ENCODE results near the gene PTHLH. TPM values are rescaled to one million over a fixed set of nuclear protein-coding genes. Genes with fewer than 3 reads are reported as not detected.

Gene PTHLH
- total RNA-seq: 3.4 TPM

GRCh38 chr12:27972721-27973120, at the start of gene PTHLH:
PTHLH (minus strand) TSS chr12:27972733; CDS start chr12:27969494, 3,239 bp downstream.
- DNase-seq: no peak

GRCh38 chr12:28021704-28022103, 49.2 kb upstream of the PTHLH start:
- no peak for DNase-seq

- no peak for DNase-seq
Measured at GRCh38 chr12:28017873-28018255, 45.3 kb upstream of the PTHLH start.

- DNase-seq: peak; percentile 55
Measured at GRCh38 chr12:28017126-28017872, 44.8 kb upstream of the PTHLH start.

DNA sequence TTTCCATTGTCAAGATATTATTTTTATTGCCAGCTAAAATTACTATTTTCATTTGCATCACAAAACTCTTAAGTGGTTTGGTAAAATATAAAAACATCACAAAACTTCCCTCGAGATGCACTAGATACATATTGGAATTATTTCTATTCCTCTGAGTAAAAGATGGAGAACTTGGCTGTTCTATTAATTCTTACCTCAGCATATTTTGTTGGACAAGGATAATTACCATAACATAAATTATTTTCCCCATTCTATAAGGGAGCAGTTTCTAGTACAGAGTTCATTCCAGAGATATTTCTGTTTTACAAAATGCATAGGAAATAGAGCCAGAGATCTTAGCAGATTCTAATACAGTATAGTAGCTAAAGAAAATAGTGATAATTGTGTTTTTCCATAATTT, 42.6 kb upstream of the PTHLH start:
- DNase-seq: no peak

DNA sequence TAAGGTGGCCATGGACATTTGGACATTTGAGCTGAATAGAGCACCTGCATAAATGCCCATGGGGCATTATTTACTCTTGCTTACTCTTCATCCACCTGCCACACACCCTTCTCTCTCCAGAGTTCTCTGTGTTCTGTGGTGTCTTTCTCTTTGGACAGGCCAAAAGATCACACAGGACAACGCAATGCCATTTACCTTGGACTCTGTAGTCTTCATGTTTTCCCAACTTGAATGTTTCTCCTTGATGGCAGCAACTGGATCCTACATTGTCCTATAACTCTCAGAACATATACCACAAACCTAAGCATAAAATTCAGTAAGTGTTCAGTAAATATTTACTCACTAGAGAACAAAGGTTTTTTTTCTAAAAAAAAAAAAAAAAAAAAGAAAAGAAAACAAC, 41.7 kb upstream of the PTHLH start:
- DNase-seq: no peak

- no peak for DNase-seq
Measured at GRCh38 chr12:28012333-28012918, 39.9 kb upstream of the PTHLH start.

GRCh38 chr12:28010036-28010435, 37.5 kb upstream of the PTHLH start:
- DNase-seq: no peak

GRCh38 chr12:27999970-28000369, 27.4 kb upstream of the PTHLH start:
- DNase-seq: no peak

DNA sequence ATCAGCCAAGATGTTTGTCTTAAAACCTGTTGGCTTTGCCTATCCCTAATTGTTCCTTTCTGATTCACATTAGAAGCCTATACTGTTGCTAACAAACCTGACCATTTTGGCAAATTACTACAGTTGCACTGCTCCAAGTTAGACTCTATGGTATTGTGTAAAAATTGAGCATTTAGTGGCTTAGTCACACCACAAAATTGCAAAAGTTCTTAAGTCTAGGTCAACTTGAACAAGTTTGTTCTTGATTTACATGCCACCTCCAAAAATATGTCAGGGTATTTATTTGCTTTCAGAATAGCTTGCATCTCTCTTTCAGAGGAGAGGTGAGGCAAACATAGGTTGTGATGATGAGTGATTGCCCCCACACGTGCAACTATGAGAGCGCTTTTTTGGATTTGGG, 27.0 kb upstream of the PTHLH start:
- no peak for DNase-seq

GRCh38 chr12:27998658-27999057, 26.1 kb upstream of the PTHLH start:
- DNase-seq: peak; percentile 22

GRCh38 chr12:27998170-27998569, 25.6 kb upstream of the PTHLH start:
- no peak for DNase-seq

- no peak for DNase-seq
Measured at GRCh38 chr12:27996761-27997160, 24.2 kb upstream of the PTHLH start.

- DNase-seq: no peak
Measured at GRCh38 chr12:27995406-27995805, 22.9 kb upstream of the PTHLH start.

DNA sequence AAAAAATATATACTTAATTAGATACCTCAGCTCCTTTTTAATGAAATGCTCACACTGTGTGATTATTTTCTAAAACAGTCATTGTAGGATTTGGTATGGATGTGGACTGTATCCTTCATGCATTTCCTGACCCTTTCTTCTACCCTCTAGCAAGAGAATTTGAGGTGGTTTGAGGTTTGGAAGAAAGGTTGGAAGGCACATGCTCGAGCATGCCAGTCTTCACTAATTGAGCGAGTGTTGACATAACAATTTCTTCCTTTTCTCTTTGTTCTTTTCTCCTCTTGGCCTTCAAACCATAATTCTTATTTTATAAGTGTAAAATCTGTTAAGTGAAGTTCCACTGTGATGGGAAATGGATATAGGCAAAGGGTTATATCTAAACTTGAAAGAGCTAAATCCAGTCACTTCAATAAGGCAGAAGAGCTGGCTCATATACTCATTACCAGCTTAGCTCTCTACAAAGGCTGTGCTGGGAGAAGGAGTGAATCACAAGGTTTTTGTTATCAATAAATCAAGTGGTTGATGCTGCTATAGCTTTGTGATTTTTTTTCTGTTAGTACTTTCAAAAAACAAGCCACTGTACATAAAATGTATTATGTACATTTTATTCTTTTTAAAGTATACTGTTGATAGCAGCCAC, 16.2 kb upstream of the PTHLH start:
- DNase-seq: no peak

DNA sequence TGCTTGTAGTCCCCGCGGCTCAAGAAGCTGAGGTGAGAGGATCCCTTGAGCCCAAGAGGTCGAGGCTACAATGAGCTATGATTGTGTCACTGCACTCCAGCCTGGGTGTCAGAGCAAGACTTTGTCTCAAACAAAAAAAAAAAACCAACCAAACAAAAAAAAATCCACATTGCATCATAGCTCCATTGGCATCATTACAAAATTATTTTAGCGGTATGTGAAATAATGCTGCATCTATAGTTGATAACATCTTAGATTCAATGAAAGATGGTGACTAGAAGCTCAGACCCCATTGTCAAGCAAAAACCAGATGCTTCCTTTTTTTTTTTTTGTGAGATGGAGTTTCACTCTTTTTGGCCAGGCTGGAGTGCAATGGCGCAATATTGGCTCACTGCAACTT, 14.8 kb upstream of the PTHLH start:
- DNase-seq: no peak

- no peak for DNase-seq
Measured at GRCh38 chr12:27984275-27984674, 11.7 kb upstream of the PTHLH start.

DNA sequence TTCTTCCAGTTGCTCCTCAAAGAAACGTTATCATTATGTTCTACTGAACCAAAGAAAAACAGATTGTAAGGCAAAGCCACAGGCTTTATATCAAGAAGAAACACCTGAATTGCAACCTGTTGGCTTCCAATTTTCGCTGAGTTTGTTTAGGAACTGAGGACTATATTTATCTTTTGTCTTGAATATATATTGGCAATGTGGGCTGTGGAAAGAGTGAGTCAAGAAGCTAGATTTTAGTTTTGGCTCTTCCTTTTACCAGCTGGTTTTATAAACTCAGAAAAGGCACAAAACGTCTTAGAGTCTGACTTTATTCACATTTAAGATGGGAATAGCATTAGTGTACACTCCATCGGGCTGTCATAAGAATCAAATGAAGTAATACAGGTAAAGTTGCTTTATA, 10.4 kb upstream of the PTHLH start:
- no peak for DNase-seq

- DNase-seq: no peak
Measured at GRCh38 chr12:27982385-27982784, 9.9 kb upstream of the PTHLH start.

GRCh38 chr12:27981874-27982273, 9.3 kb upstream of the PTHLH start:
- no peak for DNase-seq

GRCh38 chr12:27979145-27979544, 6.6 kb upstream of the PTHLH start:
- no peak for DNase-seq

DNA sequence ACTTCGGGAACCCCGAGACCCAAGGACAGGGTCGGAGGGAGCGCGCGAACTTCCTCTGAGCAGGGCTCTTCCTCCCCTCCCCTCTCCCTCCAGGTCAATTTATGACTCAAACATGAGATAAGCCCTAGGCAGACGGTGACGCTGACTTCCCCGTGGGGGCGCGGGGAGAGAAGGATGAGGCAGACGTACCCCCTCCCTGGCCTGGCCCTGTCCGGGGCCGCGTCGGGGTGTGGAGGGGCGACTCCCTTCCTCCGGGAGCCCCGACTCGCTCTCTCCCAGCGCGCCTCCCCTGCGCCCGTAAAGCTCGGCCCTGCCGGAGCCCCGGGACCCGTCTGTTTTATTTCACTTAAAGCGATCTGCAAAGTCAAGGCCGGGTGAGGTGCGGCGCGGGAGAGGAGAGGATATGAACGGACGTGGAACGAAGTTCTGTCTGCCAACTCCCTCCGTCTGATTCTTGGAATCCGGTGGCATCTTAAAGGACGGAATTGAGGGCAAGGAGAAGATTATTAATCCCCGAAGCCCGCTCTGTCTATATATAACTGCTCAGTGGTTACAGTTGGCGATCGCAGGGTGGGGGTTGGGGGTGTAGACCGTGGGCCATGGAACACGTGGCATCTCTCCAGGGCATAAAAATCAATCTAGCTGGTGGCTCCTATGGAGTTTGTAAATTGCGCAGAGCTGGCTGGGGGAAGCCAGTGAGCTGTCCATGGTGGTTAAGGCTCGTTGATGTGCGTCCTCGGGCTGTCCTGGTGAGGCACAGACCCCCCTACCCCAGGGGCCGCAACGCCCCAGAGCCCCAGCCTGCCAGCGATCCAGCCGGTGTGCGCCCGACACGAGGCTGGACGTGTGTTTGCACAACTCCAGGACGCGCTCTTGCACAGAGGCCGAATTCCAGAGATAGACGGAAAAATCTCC, 2.9 kb upstream of the PTHLH start:
- peak; percentile 72 for DNase-seq

Measured in tongue (tissue), 2 donors.